Hematopoietic multipotent progenitor cell (in vitro differentiated cells): Measurements from ENCODE around the gene PPP6R1. TPM values are rescaled to one million over a fixed set of nuclear protein-coding genes. Genes with fewer than 3 reads are reported as not detected.

Experiments used
- DNase-seq, 3 donors: peaks; one replicate each; pipeline ENCODE4 v3.0.0-alpha.2; 2011 to 2015; ENCODE audit warnings: low read depth in 2 of 3, low spot score in 2 of 3
- small RNA-seq: library from RNA; depleted of rRNA; stranded (forward); fragments of <200 nt; gene quantifications from one replicate; pipeline ENCODE3, GENCODE V24; 2012
- total RNA-seq: library from RNA; depleted of rRNA; stranded (reverse); fragments of >200 nt; gene quantifications from one replicate; pipeline ENCODE4 v1.2.3, GENCODE V29; 2012

PPP6R1 gene
- total RNA-seq, 1 donor, result 307 TPM

- peak in 1 of 3 donors; percentile 43 for DNase-seq
These were observed 61.3 kb downstream of the PPP6R1 start for GRCh38 chr19:55197528-55197927.

GRCh38 chr19:55196803-55197202 is 62.0 kb downstream of the PPP6R1 start:
- no peak for DNase-seq

GRCh38 chr19:55193481-55193880 is 65.3 kb downstream of the PPP6R1 start:
- no peak for DNase-seq

- no peak for DNase-seq
These were observed 69.4 kb downstream of the PPP6R1 start for GRCh38 chr19:55189403-55189835.

GRCh38 chr19:55188625-55189024 is 70.2 kb downstream of the PPP6R1 start:
- DNase-seq, result no peak

GRCh38 chr19:55186080-55186479 is 72.7 kb downstream of the PPP6R1 start:
- no peak for DNase-seq

- no peak for DNase-seq
These were observed 77.1 kb downstream of the PPP6R1 start for GRCh38 chr19:55181740-55182139.

Small RNA genes lying within 50 kb of the gene (small RNA-seq; reads per million reads assigned to genes)
- gene MIR6802 (not detected), gene MIR6803 (not detected), gene MIR6804 (not detected)

Other genes with a start within 250 kb of the PPP6R1 start
- gene GP6, start 220.8 kb downstream of the PPP6R1 start, total RNA-seq, result 0.54 TPM
- 21.8 TPM for gene RDH13, start 195.9 kb downstream of the PPP6R1 start, total RNA-seq
- gene EPS8L1, start 183.1 kb downstream of the PPP6R1 start, total RNA-seq, result 1.3 TPM
- gene PPP1R12C, start 141.4 kb downstream of the PPP6R1 start, total RNA-seq, result 43.4 TPM
- gene TNNT1, start 109.8 kb downstream of the PPP6R1 start, total RNA-seq, result not detected
- gene TNNI3, start 101.3 kb downstream of the PPP6R1 start, total RNA-seq, result not detected
- 1.3 TPM for gene DNAAF3, start 92.4 kb downstream of the PPP6R1 start, total RNA-seq
- 0.54 TPM for gene SYT5, start 78.7 kb downstream of the PPP6R1 start, total RNA-seq
- gene PTPRH, start 49.5 kb downstream of the PPP6R1 start, total RNA-seq, result under 0.01 TPM
- 12.4 TPM for gene TMEM86B, start 30.3 kb downstream of the PPP6R1 start, total RNA-seq
- 50.4 TPM for gene HSPBP1, start 21.1 kb upstream of the PPP6R1 start, total RNA-seq
- 3.5 TPM for gene BRSK1, start 25.0 kb upstream of the PPP6R1 start, total RNA-seq
- gene TMEM150B, start 66.3 kb upstream of the PPP6R1 start, total RNA-seq, result 5.4 TPM
- gene KMT5C, start 80.9 kb upstream of the PPP6R1 start, total RNA-seq, result 22.4 TPM
- 0.27 TPM for gene COX6B2, start 95.7 kb upstream of the PPP6R1 start, total RNA-seq
- gene GARIN5B, start 104.2 kb upstream of the PPP6R1 start, total RNA-seq, result not detected
- 0.27 TPM for gene IL11, start 111.4 kb upstream of the PPP6R1 start, total RNA-seq
- not detected for gene TMEM190, start 117.8 kb upstream of the PPP6R1 start, total RNA-seq
- gene TMEM238, start 125.3 kb upstream of the PPP6R1 start, total RNA-seq, result 2.7 TPM
- 2,604 TPM for gene RPL28, start 126.9 kb upstream of the PPP6R1 start, total RNA-seq
- gene UBE2S, start 148.8 kb upstream of the PPP6R1 start, total RNA-seq, result 26.7 TPM
- gene SHISA7, start 184.3 kb upstream of the PPP6R1 start, total RNA-seq, result under 0.01 TPM
- 63.3 TPM for gene ISOC2, start 202.6 kb upstream of the PPP6R1 start, total RNA-seq
- gene C19orf85, start 205.7 kb upstream of the PPP6R1 start, total RNA-seq, result not detected
- 8.3 TPM for gene ZNF628, start 217.6 kb upstream of the PPP6R1 start, total RNA-seq
- 12.7 TPM for gene NAT14, start 226.2 kb upstream of the PPP6R1 start, total RNA-seq
- 0.27 TPM for gene SSC5D, start 229.4 kb upstream of the PPP6R1 start, total RNA-seq